Measurements from ENCODE around the gene C1GALT1C1L. TPM values are rescaled to one million over a fixed set of nuclear protein-coding genes. Genes with fewer than 3 reads are reported as not detected.
A peak's percentile ranks its signal among the peaks of the same experiment; 100 is the strongest.
"Not testable (repeated sequence)": the region's sequence is repeated elsewhere in the genome, so short reads cannot be mapped to it uniquely, and the experiment has no call there.

The C1GALT1C1L gene
- total RNA-seq, 2 donors from 2014 or later: 0.95 TPM; not detected in 1

DNA sequence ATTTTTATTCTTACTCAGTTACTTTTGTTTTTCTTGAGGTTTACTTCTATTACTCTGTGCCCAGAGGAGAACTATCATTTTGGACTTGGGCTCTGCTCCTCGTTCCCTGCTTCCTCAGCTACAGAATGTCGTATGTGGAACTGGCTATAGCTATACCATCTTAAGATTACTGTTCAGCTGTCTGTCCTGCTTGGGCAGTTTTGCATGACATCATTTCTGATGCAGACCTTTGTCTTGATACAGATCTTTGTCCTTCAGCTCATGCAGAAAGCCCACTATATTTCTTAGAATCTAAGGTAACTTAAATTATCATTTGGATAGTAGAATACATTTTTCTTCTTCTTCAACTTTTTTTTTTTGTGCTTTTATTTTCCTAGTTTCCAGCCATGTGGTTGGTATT is 13.8 kb upstream of the C1GALT1C1L start:
- Histone ChIP-seq H3K9me3 (no peaks in the 10 kb centered on the region), H3K27me3 (replicated peaks; ENCODE audit: insufficient read depth) (no peaks in the 10 kb centered on the region), H3K4me1 (ENCODE audit: control insufficient read depth in 1 of 2, low read depth in 2 of 2) (no peaks in the 10 kb centered on the region), H3K27ac (no peak overlapping the region), H3K36me3 (no peaks in the 10 kb centered on the region), H3K4me3 (no peak overlapping the region)
- TF ChIP-seq, protein P1, sequence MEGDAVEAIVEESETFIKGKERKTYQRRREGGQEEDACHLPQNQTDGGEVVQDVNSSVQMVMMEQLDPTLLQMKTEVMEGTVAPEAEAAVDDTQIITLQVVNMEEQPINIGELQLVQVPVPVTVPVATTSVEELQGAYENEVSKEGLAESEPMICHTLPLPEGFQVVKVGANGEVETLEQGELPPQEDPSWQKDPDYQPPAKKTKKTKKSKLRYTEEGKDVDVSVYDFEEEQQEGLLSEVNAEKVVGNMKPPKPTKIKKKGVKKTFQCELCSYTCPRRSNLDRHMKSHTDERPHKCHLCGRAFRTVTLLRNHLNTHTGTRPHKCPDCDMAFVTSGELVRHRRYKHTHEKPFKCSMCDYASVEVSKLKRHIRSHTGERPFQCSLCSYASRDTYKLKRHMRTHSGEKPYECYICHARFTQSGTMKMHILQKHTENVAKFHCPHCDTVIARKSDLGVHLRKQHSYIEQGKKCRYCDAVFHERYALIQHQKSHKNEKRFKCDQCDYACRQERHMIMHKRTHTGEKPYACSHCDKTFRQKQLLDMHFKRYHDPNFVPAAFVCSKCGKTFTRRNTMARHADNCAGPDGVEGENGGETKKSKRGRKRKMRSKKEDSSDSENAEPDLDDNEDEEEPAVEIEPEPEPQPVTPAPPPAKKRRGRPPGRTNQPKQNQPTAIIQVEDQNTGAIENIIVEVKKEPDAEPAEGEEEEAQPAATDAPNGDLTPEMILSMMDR (IDR thresholded peaks at IDR 0.05): no peak
- no peak for ATAC-seq (ENCODE audit: insufficient number of reproducible peaks, low FRiP score, low read depth)
- no peak for DNase-seq (ENCODE audit: low spot score)

- H3K9me3 ChIP-seq: no peaks in the 10 kb centered on the region
- no peak overlapping the region for H3K27ac ChIP-seq
- no peaks in the 10 kb centered on the region for H3K4me1 ChIP-seq (ENCODE audit: control insufficient read depth in 1 of 2, low read depth in 2 of 2)
- no peak for DNase-seq (ENCODE audit: low spot score)
- TF ChIP-seq, protein P1 (IDR thresholded peaks at IDR 0.05): no peak
- H3K27me3 ChIP-seq (replicated peaks; ENCODE audit: insufficient read depth): no peaks in the 10 kb centered on the region
- H3K4me3 ChIP-seq: no peak overlapping the region
- no peak for ATAC-seq (ENCODE audit: insufficient number of reproducible peaks, low FRiP score, low read depth)
- H3K36me3 ChIP-seq: no peaks in the 10 kb centered on the region
Measured at GRCh38 chr2:43685357-43685756, 9.1 kb upstream of the C1GALT1C1L start.

DNA sequence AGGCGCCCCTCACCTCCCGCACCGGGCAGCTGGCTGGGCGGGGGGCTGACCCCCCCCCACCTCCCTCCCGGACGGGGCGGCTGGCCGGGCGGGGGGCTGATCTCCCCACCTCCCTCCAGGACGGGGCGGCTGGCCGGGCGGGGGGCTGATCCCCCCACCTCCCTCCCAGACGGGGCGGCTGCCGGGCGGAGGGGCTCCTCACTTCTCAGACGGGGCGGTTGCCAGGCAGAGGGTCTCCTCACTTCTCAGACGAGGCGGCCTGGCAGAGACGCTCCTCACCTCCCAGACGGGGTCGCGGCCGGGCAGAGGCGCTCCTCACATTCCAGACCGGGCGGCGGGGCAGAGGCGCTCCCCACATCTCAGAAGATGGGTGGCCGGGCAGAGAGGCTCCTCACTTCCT is 1.6 kb upstream of the C1GALT1C1L start:
- H3K4me1 ChIP-seq (ENCODE audit: control insufficient read depth in 1 of 2, low read depth in 2 of 2); ATAC-seq (ENCODE audit: insufficient number of reproducible peaks, low FRiP score, low read depth); H3K27me3 ChIP-seq (replicated peaks; ENCODE audit: insufficient read depth); DNase-seq (ENCODE audit: low spot score); H3K36me3 ChIP-seq; H3K4me3 ChIP-seq; H3K9me3 ChIP-seq; H3K27ac ChIP-seq: not testable (repeated sequence)

DNA sequence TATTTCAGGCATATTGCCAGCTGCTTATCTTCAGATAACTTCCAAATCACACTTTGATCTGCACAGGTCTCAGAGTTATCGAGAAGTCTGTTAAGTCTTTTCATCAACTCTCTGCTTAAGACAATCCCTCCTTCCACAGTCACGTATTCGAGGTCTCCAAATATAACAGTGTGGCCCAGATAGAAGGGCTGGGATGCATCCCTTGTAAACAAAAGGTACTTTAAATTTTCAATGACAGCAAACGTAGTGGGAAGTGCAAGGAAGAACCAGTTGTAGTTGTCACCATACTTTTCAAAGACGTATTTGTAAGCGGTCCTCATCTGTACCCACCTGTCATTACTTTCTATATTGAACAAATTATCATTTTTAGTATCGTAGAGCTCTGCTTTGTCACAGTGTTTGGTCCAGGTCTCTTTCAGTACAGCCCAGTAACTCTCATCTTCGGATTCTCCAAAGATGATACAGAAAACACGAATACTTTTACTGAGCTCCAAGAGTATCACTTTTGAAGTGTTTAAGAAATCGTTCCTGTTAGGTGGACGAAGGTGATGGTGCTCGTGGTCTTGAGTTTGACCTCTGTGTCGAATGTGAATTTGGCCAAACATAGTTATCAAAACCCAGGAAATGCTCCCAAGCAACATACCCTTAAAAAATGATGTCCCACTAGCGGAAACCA is 445 bp downstream of the C1GALT1C1L start:
- ATAC-seq (ENCODE audit: insufficient number of reproducible peaks, low FRiP score, low read depth) (no peak), DNase-seq (ENCODE audit: low spot score) (no peak)
- Histone ChIP-seq H3K27ac (peak overlapping the region; percentile 12 to 43), H3K4me3 (peak overlapping the region; percentile 80), H3K36me3 (no peaks in the 10 kb centered on the region), H3K4me1 (ENCODE audit: control insufficient read depth in 1 of 2, low read depth in 2 of 2) (peaks cover 2 to 6% of the 10 kb centered on the region in 2 donors), H3K9me3 (no peaks in the 10 kb centered on the region), H3K27me3 (replicated peaks; ENCODE audit: insufficient read depth) (no peaks in the 10 kb centered on the region)
- TF ChIP-seq, protein P1 (IDR thresholded peaks at IDR 0.05): no peak

DNA sequence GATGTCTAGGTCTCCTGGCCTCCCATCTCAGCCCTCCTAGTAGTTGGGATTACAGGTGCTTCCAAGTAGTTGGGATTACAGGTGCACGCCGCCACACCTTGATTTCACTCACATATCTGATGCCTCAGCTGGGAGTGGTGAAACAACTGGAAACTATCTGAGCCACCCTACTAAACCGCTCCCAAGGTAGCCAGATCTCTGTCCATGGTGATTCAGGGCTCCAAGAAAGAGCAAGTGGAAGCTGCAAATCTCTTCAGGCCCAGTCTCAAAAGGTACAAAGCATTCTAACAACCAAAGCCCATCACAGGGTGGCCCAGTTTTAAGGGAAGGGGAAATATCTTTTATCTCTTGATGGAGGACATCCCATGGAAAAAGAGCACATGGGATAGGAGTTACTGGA is 19.0 kb downstream of the C1GALT1C1L start:
- Histone ChIP-seq H3K4me3 (no peak overlapping the region), H3K4me1 (ENCODE audit: control insufficient read depth in 1 of 2, low read depth in 2 of 2) (no peaks in the 10 kb centered on the region), H3K36me3 (no peaks in the 10 kb centered on the region), H3K9me3 (no peaks in the 10 kb centered on the region), H3K27ac (no peak overlapping the region), H3K27me3 (replicated peaks; ENCODE audit: insufficient read depth) (no peaks in the 10 kb centered on the region)
- DNase-seq (ENCODE audit: low spot score) (no peak), ATAC-seq (ENCODE audit: insufficient number of reproducible peaks, low FRiP score, low read depth) (no peak)
- TF ChIP-seq, protein P1 (IDR thresholded peaks at IDR 0.05): no peak

DNA sequence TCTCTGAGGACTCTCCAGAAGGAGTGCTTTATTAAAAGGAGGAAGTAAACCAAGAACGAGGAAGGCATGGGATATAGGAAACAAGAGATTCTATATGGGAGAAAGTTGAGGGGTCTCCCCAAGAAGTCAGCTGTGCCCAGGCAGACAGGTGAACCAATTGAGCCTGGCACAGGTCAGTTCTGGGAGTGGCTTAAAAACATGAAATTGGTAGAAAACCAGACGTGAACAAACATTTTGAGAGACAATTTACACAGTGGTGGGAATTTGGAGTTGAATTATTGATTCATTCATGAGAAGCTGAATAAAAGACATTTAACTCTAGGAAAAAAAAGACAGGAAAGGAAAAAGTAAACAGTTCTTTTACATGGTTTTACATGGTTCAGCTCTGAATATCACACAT is 22.7 kb downstream of the C1GALT1C1L start:
- TF ChIP-seq, protein P1 (IDR thresholded peaks at IDR 0.05): no peak
- H3K4me1 ChIP-seq (ENCODE audit: control insufficient read depth in 1 of 2, low read depth in 2 of 2): peaks cover 8 to 11% of the 10 kb centered on the region in 2 donors
- no peaks in the 10 kb centered on the region for H3K36me3 ChIP-seq
- no peak overlapping the region for H3K27ac ChIP-seq
- no peak for ATAC-seq (ENCODE audit: insufficient number of reproducible peaks, low FRiP score, low read depth)
- DNase-seq (ENCODE audit: low spot score): no peak
- no peaks in the 10 kb centered on the region for H3K9me3 ChIP-seq
- H3K4me3 ChIP-seq: no peak overlapping the region
- H3K27me3 ChIP-seq (replicated peaks; ENCODE audit: insufficient read depth): no peaks in the 10 kb centered on the region
